DND-41 (cell line): Measurements from ENCODE around the gene HKDC1.

Experiments used
- ATAC-seq: fragments of 200-7000 bp; cut with Tn5 transposase; 3 replicates; pipeline ENCODE4 v1.9.1; 2021; ENCODE audit warnings: low read depth; ENCODE audit not compliant: insufficient read depth
- DNase-seq: peaks from one replicate; pipeline ENCODE4 v3.0.0-alpha.2; 2020
- H2AFZ ChIP-seq: 2 replicates; pipeline ENCODE4 v1.6.0; 2012; ENCODE audit warnings: low read depth, low read length
- H3K27ac ChIP-seq: 2 replicates; pipeline ENCODE4 v1.5.1; 2012; ENCODE audit warnings: low read length, inconsistent platforms
- H3K27me3 ChIP-seq: fragments of 200-600 bp; sonication (generic); 2 replicates; pipeline ENCODE4 v1.6.0; 2012; ENCODE audit warnings: low read length, mild to moderate bottlenecking, inconsistent platforms; ENCODE audit not compliant: insufficient read depth, poor library complexity
- H3K36me3 ChIP-seq: 2 replicates; pipeline ENCODE4 v1.5.1; 2012; ENCODE audit warnings: low read length, inconsistent platforms; ENCODE audit not compliant: insufficient read depth
- H3K4me1 ChIP-seq: 2 replicates; pipeline ENCODE4 v1.5.1; 2012; ENCODE audit warnings: mild to moderate bottlenecking, low read length; ENCODE audit not compliant: insufficient read depth
- H3K4me2 ChIP-seq: 2 replicates; pipeline ENCODE4 v1.6.0; 2012; ENCODE audit warnings: mild to moderate bottlenecking, moderate library complexity, low read length, inconsistent platforms; ENCODE audit not compliant: insufficient read depth
- H3K4me3 ChIP-seq, 2 experiments: fragments of 200-600 bp in 1 of 2; shearing (Covaris generic) in 1 of 2; 2 replicates each; pipeline ENCODE4 v1.5.1; 2012 to 2016; ENCODE audit warnings: inconsistent platforms in 2 of 2, low read length in 2 of 2, mild to moderate bottlenecking in 2 of 2, low read depth in 1 of 2, moderate library complexity in 1 of 2
- H3K79me2 ChIP-seq: 2 replicates; pipeline ENCODE4 v1.6.0; 2012; ENCODE audit warnings: low read length, inconsistent platforms; ENCODE audit not compliant: insufficient read depth
- H3K9ac ChIP-seq: 2 replicates; pipeline ENCODE4 v1.6.0; 2012; ENCODE audit warnings: low read depth, mild to moderate bottlenecking, inconsistent platforms, low read length, moderate library complexity
- H3K9me3 ChIP-seq: 2 replicates; pipeline ENCODE4 v1.5.1; 2012; ENCODE audit warnings: low read length, moderate library complexity, mild to moderate bottlenecking, inconsistent platforms; ENCODE audit not compliant: insufficient read depth, severe bottlenecking
- H4K20me1 ChIP-seq: 2 replicates; pipeline ENCODE4 v1.6.0; 2012; ENCODE audit warnings: low read length; ENCODE audit not compliant: insufficient read depth
- EZH2 ChIP-seq: IDR thresholded peaks from 3 replicates; pipeline ENCODE4 v1.6.1; 2012; ENCODE audit warnings: borderline replicate concordance, low read depth, mild to moderate bottlenecking, moderate library complexity, low read length, inconsistent platforms; ENCODE audit not compliant: severe bottlenecking
- TF ChIP-seq, protein P1 (sequence below): IDR thresholded peaks from 2 replicates; pipeline ENCODE4 v1.5.1; 2012; ENCODE audit warnings: borderline replicate concordance, low read length, moderate library complexity, mild to moderate bottlenecking; ENCODE audit not compliant: poor library complexity, severe bottlenecking; ENCODE audit errors: extremely low read depth

Gene HKDC1

DNA sequence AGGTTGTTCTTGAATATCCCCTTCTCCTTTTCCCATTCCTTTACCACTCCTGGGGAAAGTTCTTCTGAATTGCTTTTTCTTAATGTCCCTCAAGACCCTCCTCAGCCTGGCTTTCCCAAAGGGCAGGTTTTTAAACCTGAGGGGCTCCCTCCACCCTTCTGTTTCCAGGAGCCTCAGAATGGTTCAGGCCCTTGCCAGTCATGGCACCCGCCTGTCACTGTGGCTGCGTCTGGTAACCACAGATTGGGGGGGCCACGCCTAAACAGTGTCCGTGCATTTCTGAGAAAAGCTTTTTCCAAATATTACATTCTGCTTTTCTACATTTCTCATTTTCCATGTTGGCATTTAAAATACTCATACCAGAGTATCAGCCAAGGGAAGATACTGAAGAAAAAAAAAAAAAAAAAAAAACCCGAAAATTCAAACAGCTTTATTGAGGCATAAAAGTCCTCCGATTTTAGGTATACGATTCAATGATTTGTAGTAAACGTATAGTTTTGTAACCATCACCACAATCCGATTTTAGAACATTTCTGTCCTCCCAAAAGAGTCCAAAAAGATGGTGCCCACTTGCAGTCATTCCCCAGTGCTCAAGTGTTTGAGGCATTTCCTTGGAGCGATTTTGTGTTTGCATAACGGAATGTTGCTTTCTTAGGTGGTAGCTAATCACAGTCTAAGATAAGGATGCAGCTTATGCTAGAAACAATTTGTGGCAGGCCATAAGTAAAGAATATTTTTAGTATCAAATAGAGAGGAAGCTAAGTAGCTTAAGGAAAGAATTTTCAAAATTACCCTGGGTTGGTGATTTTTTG, 22.1 kb downstream of the HKDC1 start:
- Histone ChIP-seq H3K36me3 (no peaks in the 10 kb centered on the region), H3K4me2 (no peak overlapping the region), H3K79me2 (no peaks in the 10 kb centered on the region), H2AFZ (no peak overlapping the region), H4K20me1 (no peaks in the 10 kb centered on the region), H3K27ac (no peak overlapping the region), H3K27me3 (no peaks in the 10 kb centered on the region), H3K4me1 (no peaks in the 10 kb centered on the region), H3K9ac (no peak overlapping the region), H3K9me3 (no peaks in the 10 kb centered on the region), H3K4me3 (no peak overlapping the region)
- DNase-seq (no peak), ATAC-seq (no peak)
- TF ChIP-seq, protein P1, sequence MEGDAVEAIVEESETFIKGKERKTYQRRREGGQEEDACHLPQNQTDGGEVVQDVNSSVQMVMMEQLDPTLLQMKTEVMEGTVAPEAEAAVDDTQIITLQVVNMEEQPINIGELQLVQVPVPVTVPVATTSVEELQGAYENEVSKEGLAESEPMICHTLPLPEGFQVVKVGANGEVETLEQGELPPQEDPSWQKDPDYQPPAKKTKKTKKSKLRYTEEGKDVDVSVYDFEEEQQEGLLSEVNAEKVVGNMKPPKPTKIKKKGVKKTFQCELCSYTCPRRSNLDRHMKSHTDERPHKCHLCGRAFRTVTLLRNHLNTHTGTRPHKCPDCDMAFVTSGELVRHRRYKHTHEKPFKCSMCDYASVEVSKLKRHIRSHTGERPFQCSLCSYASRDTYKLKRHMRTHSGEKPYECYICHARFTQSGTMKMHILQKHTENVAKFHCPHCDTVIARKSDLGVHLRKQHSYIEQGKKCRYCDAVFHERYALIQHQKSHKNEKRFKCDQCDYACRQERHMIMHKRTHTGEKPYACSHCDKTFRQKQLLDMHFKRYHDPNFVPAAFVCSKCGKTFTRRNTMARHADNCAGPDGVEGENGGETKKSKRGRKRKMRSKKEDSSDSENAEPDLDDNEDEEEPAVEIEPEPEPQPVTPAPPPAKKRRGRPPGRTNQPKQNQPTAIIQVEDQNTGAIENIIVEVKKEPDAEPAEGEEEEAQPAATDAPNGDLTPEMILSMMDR = no peak
- no peak for TF ChIP-seq EZH2

DNA sequence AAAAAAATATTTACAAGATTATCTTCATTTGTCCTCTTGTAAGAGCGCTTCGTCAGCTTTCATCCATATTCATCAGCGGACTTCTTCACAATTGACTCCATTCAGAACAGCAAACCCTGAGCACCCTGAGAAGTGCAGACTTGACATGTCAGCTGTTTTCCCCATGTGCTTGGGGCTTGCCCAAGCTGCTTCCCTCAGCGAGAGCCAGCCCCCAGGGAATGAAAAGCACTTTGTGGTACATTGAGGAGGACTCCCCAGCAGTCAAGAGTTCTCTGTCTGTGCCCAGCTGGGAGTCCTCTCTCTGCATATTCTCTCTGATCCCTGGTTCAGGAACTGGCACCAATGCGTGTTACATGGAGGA, 22.7 kb downstream of the HKDC1 start:
- Histone ChIP-seq H3K9ac (no peak overlapping the region), H3K27me3 (no peaks in the 10 kb centered on the region), H2AFZ (no peak overlapping the region), H3K4me3 (no peak overlapping the region), H4K20me1 (no peaks in the 10 kb centered on the region), H3K27ac (no peak overlapping the region), H3K4me2 (no peak overlapping the region), H3K36me3 (no peaks in the 10 kb centered on the region), H3K9me3 (no peaks in the 10 kb centered on the region), H3K79me2 (no peaks in the 10 kb centered on the region), H3K4me1 (no peaks in the 10 kb centered on the region)
- TF ChIP-seq EZH2 = no peak
- TF ChIP-seq, protein P1 = no peak
- no peak for ATAC-seq
- DNase-seq = no peak

- Histone ChIP-seq H3K79me2 (no peaks in the 10 kb centered on the region), H3K27me3 (no peaks in the 10 kb centered on the region), H3K4me3 (no peak overlapping the region), H3K4me2 (no peak overlapping the region), H2AFZ (no peak overlapping the region), H3K9ac (no peak overlapping the region), H3K36me3 (no peaks in the 10 kb centered on the region), H3K9me3 (no peaks in the 10 kb centered on the region), H3K27ac (no peak overlapping the region), H3K4me1 (no peaks in the 10 kb centered on the region), H4K20me1 (no peaks in the 10 kb centered on the region)
- DNase-seq = no peak
- TF ChIP-seq, protein P1 = no peak
- TF ChIP-seq EZH2 = no peak
- no peak for ATAC-seq
Measured at GRCh38 chr10:69243817-69244216, 23.7 kb downstream of the HKDC1 start.
